ENCODE results near the gene FOXJ2.

DNA sequence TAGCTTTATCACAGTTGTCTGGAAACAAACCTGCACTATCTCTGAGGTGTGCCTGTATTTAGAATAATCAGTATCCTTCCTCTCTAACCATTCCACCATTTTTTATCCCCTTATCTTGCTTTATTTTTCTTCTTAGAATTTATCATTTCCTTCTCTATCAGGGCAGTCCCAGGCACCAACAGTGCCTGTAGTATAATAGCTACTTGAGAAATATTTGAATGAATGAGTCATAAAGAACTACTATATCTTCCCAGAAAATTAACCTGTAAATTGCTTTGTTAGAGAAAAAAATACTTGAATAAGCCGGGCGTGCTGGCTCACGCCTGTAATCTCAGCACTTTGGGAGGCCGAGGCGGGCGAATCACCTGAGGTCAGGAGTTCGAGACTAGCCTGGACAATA is 21.2 kb upstream of the FOXJ2 start:
- TF ChIP-seq, protein P1, sequence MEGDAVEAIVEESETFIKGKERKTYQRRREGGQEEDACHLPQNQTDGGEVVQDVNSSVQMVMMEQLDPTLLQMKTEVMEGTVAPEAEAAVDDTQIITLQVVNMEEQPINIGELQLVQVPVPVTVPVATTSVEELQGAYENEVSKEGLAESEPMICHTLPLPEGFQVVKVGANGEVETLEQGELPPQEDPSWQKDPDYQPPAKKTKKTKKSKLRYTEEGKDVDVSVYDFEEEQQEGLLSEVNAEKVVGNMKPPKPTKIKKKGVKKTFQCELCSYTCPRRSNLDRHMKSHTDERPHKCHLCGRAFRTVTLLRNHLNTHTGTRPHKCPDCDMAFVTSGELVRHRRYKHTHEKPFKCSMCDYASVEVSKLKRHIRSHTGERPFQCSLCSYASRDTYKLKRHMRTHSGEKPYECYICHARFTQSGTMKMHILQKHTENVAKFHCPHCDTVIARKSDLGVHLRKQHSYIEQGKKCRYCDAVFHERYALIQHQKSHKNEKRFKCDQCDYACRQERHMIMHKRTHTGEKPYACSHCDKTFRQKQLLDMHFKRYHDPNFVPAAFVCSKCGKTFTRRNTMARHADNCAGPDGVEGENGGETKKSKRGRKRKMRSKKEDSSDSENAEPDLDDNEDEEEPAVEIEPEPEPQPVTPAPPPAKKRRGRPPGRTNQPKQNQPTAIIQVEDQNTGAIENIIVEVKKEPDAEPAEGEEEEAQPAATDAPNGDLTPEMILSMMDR (IDR thresholded peaks at IDR 0.05) = no peak
- no peak for TF ChIP-seq POLR2A (IDR thresholded peaks at IDR 0.05)
